NB4 (cell line): ENCODE measurements around the gene ECM2.

Experiments used
- MYC ChIP-seq: IDR thresholded peaks from 2 replicates; pipeline ENCODE4 v1.6.1; 2011; ENCODE audit warnings: low read depth, low read length
- POLR2A ChIP-seq: IDR thresholded peaks from 2 replicates; pipeline ENCODE4 v1.6.1; 2011; ENCODE audit warnings: mild to moderate bottlenecking; ENCODE audit not compliant: insufficient read length; ENCODE audit errors: extremely low read depth
- TF ChIP-seq, protein P1 (sequence below): IDR thresholded peaks from one replicate; pipeline ENCODE4 v1.5.1; 2012; ENCODE audit warnings: low read depth, low read length
- TF ChIP-seq, protein P2 (sequence below): IDR thresholded peaks from 2 replicates; pipeline ENCODE4 v1.6.1; 2011; ENCODE audit warnings: low read depth, low read length

GRCh38 chr9:92503156-92503555 lies 32.6 kb downstream of the ECM2 start:
- TF ChIP-seq, protein P1, sequence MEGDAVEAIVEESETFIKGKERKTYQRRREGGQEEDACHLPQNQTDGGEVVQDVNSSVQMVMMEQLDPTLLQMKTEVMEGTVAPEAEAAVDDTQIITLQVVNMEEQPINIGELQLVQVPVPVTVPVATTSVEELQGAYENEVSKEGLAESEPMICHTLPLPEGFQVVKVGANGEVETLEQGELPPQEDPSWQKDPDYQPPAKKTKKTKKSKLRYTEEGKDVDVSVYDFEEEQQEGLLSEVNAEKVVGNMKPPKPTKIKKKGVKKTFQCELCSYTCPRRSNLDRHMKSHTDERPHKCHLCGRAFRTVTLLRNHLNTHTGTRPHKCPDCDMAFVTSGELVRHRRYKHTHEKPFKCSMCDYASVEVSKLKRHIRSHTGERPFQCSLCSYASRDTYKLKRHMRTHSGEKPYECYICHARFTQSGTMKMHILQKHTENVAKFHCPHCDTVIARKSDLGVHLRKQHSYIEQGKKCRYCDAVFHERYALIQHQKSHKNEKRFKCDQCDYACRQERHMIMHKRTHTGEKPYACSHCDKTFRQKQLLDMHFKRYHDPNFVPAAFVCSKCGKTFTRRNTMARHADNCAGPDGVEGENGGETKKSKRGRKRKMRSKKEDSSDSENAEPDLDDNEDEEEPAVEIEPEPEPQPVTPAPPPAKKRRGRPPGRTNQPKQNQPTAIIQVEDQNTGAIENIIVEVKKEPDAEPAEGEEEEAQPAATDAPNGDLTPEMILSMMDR: no peak
- no peak for TF ChIP-seq POLR2A
- no peak for TF ChIP-seq MYC
- TF ChIP-seq, protein P2, sequence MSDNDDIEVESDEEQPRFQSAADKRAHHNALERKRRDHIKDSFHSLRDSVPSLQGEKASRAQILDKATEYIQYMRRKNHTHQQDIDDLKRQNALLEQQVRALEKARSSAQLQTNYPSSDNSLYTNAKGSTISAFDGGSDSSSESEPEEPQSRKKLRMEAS: no peak
